Thyroid gland (tissue), 4 donors: ENCODE data around the gene ACVR2B.
"Not testable (repeated sequence)": the region's sequence is repeated elsewhere in the genome, so short reads cannot be mapped to it uniquely, and the experiment has no call there.

Source experiments
- POLR2A ChIP-seq, 2 donors: fragments of 450-650 bp; IDR thresholded peaks; one replicate each; pipeline ENCODE4 v1.6.1; 2017; ENCODE audit warnings: antibody characterized with exemption in 2 of 2, mild to moderate bottlenecking in 2 of 2, moderate library complexity in 1 of 2
- TF ChIP-seq, protein P1 (sequence below), 6 experiments: fragments of 200-600 bp in 3 of 6; fragments of 450-650 bp in 3 of 6; sonication (generic) in 3 of 6; IDR thresholded peaks; one replicate each; pipeline ENCODE4 v1.5.1; 2016 to 2019; ENCODE audit warnings: antibody characterized with exemption in 6 of 6, mild to moderate bottlenecking in 2 of 6, inconsistent platforms in 1 of 6, moderate library complexity in 1 of 6

GRCh38 chr3:38432871-38433658 is 20.6 kb upstream of the ACVR2B start:
- TF ChIP-seq POLR2A (IDR thresholded peaks at IDR 0.05): not testable (repeated sequence)
- TF ChIP-seq, protein P1, sequence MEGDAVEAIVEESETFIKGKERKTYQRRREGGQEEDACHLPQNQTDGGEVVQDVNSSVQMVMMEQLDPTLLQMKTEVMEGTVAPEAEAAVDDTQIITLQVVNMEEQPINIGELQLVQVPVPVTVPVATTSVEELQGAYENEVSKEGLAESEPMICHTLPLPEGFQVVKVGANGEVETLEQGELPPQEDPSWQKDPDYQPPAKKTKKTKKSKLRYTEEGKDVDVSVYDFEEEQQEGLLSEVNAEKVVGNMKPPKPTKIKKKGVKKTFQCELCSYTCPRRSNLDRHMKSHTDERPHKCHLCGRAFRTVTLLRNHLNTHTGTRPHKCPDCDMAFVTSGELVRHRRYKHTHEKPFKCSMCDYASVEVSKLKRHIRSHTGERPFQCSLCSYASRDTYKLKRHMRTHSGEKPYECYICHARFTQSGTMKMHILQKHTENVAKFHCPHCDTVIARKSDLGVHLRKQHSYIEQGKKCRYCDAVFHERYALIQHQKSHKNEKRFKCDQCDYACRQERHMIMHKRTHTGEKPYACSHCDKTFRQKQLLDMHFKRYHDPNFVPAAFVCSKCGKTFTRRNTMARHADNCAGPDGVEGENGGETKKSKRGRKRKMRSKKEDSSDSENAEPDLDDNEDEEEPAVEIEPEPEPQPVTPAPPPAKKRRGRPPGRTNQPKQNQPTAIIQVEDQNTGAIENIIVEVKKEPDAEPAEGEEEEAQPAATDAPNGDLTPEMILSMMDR (IDR thresholded peaks at IDR 0.05): not testable (repeated sequence)
